GM19328 (cell line): Measurements from ENCODE around the gene FCRL5.
A peak's percentile ranks its signal among the peaks of the same experiment; 100 is the strongest.

Experiments used
- ATAC-seq: cut with Tn5 transposase; IDR thresholded peaks from one replicate; pipeline ENCODE4 v1.9.1; 2021; ENCODE audit warnings: mild to moderate bottlenecking, moderate library complexity; ENCODE audit not compliant: unreplicated experiment

Gene FCRL5

DNA sequence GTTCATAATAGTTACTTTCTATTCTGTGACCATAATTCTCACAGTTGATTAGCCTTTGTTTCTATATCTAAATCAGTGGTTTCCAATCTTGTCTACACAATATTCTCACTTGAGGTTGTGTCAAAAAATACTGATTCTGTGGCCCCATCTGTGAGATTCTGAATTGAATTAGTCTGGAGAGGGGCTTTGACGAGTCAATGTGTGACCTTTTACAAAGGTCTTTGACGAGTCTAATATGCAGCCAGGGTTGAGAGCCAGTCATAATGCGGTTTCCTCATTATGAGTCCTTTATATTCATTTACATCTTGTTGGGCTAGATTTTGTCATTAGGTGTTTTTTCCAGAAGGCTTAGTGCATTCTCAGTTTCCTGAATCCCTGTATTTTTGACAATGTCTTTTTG is 19.7 kb downstream of the FCRL5 start:
- ATAC-seq, result no peak

DNA sequence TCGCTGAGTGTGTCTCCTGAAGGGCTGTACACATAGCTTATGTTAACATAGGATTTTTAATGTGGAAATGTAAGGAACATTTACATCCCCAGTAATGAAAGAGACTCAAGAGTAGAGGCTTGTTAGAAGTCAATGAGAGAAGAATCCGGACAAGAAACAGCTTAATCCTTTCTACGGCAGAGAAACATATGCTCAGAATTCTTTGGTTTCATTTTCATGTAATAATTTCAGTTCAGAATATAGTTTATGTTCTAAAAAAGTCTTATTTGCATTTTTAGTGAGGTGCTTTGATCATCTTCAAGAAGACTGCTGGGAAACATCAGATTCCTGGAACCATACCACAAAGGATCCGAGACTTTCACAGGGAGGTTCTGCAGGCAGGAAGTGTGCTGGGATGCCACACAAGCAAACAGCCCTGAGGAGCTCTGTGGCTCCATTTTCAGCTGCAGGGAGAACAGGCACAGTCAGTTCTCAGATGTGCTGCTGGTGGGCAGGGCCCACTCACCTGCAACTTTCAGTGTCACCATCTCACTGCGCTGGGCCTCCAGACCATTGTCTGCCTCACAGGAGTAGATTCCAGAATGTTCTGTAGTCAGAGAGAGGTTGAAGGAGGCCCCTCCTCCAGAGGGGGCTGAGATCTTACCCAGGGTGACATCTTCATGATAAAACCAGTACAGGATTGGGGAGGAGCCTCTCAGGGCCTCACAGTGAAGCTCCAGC is 28.4 kb downstream of the FCRL5 start:
- no peak for ATAC-seq

DNA sequence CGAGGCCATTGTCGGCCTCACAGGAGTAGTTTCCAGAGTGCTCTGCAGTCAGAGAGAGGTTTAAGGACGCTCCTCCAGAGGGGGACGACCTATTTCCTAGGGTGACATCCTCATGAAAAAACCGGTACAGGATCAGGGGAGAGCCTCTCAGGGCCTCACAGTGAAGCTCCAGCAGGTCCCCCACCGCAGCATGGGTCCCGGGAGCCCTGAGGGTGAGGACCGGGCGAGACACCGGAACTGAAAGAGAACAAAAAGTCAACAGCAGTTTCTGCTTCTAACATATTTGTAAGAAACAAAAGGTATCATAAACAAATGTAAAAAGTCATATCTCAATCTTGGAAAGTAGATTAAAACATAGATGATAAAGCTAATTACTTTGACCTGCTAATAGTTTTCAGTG is 31.3 kb downstream of the FCRL5 start:
- no peak for ATAC-seq

DNA sequence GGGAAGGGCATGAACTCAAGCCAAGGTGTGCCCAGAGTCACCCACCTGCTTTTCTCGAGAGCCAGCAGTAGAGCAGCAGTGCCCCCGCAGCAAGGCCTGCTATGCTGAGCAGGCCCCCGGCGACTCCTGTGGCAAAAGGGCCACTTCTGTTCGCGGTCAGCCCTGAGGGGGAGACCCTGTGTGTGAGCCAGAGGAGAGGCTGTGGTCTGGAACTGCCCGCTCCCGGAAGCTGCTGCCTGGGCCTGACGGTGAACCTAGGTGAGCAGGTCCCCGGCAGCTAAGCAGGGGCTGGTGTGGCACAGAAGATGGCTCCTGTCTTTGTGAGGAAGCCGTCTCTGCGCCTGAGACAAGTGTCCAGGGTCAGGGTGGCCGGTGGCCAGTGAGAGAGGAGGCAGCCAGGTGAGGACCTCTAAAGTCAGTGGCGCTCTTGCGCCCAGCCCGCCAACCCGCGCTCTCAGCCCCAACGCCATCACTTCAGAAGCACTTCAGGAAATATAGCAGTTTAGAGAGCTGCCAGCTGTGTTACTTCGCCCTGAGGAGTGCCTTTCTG is 31.9 kb downstream of the FCRL5 start:
- ATAC-seq, result no peak

DNA sequence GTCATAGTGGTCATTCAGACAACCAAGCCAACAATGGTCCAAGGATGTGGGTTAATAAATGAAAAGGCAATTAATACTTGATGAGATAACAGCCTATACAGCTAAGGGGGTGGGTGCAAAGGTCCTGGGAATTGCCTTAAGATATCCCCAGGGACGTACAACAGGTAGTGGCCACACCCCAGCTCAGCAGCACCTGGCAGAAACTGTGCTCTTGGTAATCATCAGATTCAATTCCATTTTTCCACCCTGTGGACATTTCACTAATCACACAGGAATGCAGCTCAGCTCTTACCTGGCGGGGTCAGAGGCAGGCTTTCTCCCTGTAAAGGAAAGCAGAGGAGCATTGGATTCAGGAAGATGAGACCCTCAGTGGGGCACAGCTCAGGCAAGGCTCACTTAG is 32.9 kb downstream of the FCRL5 start:
- ATAC-seq, result no peak

DNA sequence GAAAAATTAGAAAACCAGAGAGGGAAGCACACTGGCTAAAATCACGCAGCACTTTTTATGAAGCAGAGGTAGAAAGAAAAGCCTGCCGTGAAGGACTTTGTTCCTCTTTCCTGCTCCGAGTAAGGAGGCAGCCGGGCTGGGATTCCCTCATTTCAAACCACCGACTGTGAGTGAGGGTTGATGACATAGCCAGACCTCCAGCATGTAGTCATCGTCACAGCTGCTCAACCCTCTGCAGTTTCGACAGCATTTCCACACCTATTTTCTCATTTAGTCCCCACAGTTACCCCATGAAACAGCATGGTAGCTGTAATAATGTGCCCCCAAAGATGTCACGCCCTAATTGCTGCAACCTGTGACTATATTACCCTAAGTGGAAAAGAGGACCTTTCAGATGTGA is 35.3 kb downstream of the FCRL5 start:
- no peak for ATAC-seq

DNA sequence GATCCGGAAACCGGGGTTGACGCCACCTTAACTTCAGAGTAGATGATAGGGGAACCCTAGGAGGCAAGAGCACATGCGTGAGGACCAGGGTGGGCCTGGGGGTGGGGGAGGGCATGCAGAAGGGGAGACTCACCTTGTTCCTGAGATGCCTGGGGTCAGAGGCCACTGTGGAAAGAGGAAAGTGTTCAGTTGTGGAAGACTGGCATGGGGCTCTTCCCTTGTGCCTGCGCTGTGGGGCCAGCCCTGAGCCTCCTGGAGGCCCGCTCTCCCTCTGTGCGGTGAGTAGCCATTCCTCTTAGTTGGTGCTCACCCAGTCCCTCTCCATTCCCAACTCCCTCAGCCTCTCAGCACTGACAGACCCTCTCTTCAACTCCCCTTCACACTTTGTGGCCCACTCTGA is 36.6 kb downstream of the FCRL5 start:
- ATAC-seq, result no peak

DNA sequence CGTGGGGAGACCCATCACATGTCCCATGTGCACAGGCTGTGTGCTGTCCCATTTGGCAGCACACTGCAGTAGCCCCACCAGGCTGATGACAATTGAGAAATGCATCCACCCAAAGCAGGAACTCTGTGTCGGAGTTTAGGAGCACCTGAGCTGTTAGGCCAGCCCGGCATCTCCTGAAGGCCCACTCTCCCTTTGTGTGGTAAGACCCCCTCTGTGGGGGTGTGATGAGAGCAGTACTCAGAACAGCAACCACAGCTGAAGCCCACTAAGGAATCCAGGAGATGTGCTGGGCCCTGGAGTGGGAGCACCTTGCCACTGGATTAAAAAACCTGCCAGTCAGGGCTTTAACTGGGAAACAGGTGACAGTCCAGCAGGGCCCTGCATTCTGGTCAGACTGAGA is 37.2 kb downstream of the FCRL5 start:
- ATAC-seq, result no peak

DNA sequence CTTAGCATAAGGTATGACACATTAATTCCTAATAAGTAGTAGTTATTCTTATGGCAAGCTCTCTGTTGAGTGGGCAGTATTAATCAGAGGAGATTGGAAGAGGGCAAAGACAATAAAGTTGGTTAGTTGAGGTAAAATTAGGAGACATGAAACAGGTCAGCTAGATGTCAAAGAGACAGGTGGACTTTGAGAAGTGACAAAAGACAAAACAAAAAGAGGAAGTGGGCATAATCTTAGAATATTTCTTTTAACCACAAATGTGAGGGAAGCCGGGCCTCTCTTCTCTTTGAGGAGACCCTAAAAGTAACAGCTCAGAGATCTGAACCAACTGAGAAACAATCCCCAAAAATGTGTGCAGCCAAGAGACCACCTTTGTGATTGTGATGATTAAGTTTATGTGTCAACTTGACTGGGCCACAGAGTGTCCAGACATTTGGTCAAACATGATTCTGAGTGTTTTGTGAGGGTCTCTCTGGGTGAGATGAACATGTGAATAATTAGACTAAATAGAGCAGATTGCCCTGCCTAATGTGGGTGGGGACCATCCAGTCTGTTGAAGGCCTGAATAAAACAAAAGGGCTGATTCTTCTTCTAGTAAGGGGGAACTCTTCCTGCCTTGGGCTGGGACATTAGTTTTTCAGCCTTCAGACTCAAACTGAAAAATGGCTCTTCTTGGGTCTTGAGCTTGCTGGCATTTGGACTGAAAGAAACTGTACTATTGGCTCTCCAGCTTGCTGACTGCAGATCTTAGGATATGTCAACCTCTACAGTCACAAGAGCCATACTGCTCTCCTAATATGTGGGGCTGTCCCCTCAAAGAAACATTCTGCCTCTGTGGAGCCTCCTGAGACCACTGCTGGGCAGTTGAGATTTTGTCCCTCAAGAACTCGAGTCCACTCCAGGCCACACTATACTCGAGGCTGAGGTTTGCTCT is 40.0 kb downstream of the FCRL5 start:
- ATAC-seq, result no peak

DNA sequence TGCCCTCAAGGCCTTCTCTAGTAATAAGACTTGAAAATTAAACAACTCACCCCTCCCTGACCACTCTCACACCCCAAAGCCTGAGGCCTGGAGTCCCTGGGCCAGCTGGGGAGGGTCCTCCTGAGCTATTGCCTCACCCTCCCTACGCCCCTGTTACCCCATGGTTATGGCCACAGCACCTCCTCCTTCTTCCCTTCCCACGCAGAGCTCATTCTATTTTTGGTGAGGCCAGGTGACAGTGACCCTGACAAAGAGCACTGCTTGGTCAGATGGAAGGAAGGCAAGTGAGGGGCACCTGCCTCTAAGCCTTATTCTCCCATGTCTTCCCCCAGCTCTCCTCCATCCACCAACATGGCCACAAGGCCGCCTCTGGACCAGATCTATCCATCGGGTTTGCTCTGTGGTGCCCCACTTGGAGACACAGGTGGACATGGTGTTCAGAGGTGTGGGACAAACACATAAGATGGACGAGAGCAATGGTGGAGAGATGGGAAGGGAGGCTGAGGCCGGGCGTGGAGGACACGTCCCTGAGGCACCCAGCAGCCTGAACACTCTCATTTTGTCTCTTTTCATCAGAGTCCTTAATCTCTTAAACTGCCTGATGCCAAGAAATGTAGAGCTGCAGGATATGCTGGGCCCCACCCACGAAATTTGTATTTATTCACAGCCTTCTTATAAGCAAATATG is 42.6 kb downstream of the FCRL5 start:
- ATAC-seq, result no peak

DNA sequence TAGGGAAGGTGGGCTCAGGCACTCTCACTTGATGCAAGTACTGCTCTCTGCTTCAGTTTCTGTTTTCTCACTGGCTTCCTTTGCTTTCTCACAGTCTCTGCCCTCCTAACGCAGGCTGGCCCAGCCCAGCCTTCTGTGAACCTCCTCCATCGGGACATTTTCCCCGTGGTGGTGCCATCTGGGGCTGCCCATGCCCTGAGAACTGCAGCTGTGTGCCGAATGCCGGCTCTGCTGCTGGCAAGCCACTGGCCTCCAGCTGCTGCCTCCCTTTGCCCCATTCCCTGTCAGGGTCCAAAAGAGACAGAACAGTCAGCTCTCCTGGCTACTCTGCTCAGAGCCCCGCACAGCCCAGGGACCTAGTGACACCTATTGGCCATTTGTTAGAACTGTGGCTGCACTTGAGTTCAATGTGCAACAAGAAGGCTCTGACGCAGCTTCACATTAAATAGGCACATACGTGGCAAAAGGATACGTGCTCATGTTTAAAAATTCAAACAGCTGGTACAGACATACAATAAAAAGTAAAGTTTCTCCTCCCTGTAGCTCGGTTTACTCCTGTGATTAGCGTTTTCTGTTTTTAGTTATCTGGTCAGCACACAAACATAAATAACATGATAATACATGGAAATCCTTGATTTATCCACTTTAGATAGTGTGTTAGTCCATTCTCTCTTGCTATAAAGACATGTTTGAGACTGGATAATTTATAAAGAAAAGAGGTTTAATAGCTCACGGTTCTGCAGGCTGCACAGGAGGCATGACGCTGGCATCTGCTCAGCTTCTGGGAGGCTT is 46.6 kb downstream of the FCRL5 start:
- peak; percentile 85 for ATAC-seq

DNA sequence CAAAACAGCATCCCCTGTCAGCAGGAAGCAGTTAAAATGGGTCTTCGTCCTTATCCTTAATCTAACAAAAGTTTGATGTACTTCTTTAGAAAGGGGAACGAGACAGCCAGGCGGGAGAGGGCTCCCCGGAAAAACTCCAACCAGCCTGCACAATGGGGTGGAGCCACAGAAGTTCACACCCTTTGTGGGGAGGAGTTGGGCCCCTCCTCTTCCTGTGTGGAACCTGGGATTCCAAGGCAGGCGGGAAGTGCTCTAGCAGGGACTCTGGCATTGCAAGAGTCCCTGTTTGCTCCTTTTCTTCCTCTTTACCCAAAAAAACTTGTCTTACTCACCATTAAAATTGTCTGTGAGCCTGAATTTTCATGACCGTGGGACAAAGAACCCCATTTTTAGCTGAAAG is 47.7 kb downstream of the FCRL5 start:
- ATAC-seq, result no peak

DNA sequence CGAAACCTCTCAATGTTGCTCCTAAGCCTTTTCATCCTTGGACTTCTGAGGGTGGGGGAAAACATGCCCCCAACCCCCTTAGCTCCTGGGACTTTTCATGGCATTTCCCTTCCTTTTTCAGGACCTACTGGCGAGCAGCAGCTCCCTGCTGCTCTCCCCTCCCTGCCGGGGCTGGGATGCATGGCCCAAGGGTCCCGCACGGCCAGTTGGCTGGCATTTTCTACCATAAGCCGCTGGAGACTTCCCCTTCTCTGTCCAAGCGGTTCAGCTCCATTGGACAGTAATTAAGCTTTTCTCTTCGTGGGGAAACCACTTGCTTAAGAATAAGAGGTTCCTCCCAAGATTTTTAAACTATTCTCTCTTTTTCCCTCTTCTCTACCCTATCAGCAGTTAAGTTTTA is 52.8 kb downstream of the FCRL5 start:
- ATAC-seq, result no peak

DNA sequence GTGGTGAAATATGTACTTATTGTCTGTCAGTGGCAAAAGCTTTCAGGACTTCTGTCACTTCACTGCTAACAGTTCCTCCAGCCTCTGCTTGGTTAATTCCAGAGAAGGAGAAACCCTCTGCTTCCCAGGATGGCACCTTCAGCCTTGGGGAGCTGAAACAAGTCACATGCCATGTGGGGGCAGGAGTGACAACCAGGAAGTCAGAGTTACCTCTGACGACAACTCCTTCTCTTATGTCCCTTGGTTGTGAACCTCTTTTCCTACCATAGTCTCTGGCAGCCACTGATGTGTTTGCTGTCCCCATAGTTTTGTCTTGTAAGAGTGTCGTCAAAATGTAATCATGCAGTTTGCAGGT is 53.6 kb downstream of the FCRL5 start:
- no peak for ATAC-seq

DNA sequence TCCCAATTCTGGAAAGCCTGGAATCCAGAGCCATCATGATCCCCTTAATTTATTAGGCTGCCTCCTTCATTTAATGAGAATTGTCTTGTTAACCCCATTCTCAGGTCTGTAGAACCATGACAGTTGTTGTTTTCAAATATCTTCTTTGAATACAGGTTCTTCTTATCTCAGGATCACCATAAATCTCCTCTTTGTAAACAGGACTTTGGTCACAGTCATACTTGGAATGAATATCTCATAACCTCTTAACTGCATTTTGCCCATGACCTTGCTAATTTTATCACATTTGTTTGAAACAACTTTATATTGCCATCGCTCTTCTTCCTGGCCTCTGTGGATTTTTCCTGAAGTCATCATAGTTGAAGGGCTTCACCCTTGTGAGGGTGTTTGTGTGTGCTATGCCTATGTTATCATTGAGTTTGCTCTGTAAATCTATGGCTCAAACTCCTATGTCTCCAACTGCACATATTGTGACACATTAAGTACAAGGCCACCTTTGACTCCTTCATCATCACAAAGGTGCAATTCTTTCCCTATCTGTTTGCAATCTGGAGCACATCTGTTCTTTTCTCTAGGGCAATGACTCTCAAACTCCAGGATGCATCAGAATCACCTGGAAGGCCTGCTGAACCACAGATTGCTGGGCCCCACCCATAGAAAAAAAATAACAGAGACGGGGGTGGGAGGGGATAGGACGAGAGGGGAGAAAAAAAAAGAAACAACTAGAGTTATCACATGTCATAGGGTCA is 54.2 kb downstream of the FCRL5 start:
- no peak for ATAC-seq

DNA sequence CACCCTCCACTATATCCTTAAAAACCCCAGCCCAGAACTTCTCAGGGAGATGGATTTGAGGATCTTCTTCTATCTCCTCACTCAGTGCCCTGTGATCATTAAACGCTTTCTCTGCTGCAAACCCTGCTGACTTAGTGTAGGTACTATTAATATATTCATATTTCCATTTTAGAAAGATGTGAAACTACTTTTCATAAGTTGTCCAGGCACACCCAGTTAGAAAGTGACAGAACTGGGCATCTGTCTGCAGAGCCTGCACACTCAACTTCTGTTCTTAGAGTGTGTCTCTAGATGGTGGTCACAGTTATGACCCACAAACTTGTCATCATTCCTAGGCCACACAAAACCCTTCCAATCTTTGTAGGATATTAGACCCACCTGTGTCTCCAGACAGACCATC is 55.0 kb downstream of the FCRL5 start:
- ATAC-seq, result no peak

DNA sequence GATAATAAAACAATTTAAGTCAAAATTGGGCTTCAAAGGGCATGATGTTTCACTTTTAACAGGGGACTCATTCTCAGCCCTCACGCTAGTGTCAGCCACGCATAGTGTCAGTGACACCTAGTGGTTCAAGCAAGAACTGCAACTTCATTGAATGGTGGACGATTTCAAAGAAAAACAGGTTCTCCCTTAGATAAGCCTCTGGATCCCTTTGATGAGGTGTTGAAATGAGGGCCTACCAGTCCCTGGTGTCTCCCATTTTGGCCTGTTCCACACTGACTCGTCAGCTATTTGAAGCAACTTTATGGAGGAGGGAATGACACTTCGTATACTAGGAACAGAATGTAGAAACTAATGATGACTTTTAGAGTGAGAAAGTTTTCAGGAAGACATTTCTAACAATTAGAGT is 56.2 kb downstream of the FCRL5 start:
- no peak for ATAC-seq

DNA sequence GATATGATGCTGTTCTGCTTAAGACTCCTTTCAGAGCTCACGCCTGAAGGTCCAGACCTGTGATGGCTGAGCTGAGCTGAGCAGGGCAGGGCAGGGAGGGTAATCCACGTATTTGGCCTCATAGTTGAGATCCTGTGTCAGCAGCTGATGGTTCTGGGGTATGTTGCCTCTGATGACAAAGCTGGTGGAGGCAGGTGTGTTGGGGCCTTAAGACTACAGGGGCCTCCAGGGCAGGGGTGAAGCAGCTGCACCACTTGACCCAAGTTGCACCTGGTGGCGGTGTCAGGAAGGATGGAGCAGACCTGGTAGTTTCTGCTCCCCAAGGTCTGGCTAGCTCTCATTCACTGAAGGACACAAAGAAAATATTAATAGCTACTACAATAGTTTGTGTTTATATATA is 57.0 kb downstream of the FCRL5 start:
- ATAC-seq, result no peak

DNA sequence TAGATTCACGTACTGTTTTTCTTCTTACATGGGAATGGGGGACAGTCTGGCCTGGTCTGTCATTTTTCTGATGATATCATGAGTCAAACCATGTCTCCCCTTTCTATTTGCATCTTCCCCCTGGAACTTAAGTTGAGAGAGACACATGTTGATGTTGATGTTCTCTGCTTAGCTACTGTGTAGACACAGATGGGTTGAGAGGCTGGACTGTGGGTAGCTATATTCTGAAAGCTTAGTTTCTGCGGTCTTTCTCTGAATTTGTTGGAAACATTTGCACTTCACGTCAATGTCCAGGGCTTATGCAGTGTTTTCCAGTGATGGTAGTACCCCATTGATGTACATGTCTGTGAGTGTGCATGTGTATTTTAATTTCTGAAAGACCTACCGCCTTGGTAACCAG is 58.2 kb downstream of the FCRL5 start:
- no peak for ATAC-seq
